ENCODE measurements around the gene THBS2.
"Not testable (repeated sequence)": the region's sequence is repeated elsewhere in the genome, so short reads cannot be mapped to it uniquely, and the experiment has no call there.

Gene THBS2

DNA sequence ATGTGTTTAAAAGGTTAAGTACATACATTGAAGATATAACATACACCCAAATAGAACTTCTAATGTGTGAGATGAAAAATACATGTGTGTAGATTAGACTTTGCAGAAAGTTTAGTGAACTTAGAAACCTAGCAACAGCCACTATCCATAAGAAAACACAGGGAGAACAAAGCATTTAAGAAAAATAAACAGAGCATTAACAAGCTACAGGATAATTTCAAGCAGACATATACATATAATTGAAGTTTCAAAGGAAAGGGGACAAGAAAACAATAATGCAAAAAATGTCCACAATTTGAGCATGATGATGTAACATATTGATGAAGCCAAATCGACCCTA is 18.2 kb upstream of the THBS2 start:
- DNase-seq (ENCODE audit: low spot score), result no peak

DNA sequence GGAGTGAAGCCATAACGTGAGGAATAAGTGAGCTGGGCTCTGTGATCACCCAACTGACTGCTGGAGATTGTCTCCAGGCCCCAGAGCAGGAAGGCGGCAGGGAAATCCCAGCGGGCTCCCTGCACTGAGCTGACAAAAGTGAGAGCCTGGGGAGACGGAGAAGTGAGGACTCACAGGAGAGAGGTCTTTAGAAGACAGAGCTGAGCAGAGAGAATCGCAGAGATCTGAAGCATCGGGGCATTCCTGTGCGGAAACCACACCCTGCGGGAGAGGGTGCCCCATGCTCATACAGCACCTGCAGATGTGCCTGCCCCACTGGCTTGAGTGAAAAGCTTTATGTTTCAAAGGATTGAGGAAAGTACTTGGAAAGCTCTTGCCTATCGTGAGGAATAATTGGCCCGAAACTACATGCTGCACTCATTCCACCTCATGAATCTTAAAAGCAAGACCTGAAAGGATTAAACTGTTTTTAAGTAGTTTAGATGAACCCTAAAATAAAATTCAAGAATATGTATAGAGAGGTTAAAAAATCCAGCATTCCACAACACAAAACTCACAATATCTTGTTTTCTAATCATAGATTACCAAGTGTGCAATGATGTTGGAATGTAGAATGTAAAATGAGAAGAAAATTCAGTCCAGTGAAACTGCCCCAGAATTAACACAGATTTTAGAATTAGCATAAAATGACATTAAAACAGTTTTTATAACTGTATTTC is 17.7 kb upstream of the THBS2 start:
- no peak for DNase-seq (ENCODE audit: low spot score)

DNA sequence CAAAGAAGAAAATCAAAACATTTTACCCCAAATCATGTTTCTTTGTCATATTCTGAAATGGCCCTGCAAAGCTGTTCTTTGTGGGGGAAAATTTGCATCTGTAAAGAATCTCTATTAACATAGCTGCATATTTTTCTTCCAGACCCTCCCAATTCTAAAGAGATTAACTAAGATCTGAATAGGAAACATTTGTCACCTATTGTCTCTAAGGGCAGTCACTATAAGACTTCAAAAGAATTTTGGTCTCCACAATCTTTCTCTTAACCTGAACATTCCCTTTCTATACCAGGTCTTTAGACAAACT is 16.4 kb upstream of the THBS2 start:
- not testable (repeated sequence) for DNase-seq (ENCODE audit: low spot score)

DNA sequence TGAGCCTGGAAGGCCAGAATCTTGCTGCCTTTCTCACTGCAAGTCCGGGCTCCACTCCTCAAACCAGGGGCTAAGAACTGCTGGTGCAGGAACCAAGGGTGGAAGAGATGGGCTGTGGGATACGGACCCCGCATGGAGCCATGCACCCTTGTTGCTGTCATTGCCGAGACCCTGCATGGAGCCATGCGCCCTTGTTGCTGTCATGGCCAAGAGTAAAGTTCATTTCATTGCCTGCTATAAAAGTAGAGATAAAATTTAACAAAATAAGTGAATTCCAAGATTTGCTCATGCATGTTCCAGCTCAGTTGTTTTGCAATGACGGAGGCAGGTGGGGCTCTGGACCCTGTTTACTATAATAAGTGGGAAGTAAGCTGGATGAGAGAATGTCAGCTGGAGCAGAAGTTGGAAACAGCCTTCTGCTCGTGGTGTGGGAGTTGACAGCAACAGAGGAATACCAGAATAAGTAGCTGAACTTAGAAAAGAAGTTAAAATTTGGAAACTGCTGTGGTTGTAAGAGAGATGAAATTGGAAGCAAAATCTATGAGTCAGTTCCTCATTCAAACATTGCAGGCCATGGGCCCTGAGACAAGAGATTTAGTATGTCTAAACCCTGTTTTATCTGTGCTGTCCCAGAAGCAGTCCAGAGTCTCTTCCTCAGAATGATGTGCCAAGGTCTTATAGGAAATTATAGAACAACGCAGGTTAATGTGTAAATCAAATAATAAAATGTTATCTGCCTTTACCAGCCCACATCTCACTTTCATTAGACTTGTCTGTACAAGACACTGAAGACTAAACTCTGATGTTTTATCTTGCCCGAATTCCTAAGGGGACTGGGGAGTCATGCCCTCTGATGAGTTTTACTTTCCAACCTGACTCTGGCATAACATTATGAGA is 15.8 kb upstream of the THBS2 start:
- DNase-seq (ENCODE audit: low spot score), result no peak

DNA sequence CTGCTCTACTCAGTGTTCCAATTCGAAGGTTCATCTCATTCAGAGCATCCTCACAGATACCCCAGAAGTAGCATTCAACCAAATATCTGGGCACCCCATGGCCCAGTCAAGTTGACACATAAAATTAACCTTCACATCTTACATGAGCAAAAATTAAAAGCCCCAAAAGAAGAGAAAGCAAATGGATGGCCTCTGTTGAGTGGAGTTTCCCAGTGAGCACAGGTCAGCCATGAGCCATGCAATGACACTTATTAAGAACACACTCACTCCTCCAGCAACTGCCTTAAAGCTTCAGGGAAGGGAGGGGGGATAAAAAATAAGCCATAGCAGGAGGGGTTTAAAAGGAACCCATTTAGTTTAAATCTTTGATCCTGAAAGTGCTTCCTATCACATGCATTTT is 14.6 kb upstream of the THBS2 start:
- DNase-seq (ENCODE audit: low spot score), result no peak

DNA sequence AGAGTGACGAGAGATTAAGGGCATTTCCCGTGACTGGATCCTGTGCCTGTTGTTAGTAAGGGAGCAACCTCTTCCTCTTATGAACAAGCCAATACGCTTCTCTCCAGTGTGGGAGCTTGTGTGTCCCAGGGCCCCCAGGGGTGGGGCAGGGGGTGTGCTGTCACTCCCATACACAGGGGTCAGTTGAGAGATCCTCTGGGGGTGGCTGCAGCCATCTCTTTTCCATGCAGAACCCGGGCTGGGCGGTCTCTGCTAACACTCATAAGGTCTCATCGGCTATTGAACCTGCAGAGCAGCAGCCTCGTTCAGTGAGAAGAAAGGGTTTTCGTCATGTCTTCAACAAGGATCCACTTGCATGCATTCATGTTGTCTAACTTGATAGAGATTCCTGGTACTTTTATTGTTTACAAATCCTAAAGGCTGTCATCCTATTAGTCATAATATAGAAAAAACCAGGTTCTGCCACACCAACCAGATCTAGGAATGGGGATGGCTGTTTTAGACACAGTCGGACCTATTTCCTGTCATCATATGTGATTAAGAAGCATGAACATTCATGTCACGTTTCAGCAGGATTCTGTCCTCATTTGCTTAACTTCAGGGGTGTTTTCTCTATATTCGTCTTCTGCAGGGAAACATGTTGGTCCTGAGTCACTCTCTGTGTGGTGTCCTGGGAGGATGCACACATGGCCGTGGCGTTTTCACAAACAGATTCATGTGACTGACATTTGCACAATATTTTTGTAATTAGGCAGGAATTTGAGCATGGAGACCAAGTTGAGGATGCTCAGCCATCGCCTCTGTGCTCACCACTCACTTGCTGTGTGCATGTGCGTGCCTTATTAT is 13.3 kb upstream of the THBS2 start:
- DNase-seq (ENCODE audit: low spot score), result no peak

DNA sequence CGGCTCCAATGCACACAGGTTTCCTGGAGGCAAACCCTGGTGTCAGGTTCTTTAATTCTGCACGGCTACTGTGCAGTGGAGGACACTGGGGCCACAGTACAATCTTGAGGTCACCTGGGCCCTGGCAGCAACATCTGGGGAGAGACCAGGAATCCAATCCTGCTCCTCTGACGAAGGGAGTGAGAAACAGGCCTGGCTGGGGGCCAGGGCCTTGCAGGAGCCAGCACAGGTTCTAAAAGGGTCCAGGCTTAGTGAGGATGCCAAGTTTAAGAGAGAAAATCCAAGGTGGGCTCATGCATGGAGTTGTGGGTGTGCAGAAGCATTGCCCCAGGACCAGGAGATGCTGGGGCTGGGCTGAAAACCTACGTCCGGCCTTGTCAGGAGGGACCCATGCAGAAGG is 12.6 kb upstream of the THBS2 start:
- DNase-seq (ENCODE audit: low spot score), result no peak

DNA sequence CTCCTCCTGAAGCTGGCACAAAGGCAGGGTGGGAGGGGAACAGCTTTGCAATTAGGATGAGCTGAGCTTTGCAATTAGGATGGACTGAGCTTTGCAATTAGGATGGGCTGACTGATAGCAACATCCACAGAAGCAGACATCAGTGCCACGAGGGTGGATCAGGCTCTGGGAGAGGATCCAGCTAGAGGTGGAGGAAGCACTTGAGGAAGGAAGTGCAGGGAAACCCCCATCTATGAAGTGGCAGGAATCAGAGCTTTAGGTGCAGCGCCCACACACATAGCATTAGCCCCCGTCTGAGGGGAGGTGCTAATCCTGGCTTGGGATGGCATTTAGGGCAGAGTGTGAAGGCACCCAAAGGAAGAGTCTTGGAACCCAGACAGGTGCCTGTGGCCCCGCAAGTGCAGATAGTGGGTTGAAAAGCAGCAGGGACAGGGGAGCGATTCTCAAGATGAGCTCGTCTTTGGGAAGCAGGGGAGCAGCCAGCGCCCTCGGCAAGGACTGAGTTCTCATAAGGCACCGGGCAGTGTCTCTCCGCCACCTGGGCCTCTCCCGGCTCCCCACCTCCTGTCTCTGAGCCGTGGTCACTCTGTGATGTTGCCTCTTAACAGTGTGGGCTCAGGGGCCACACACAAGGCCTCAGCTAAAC is 12.0 kb upstream of the THBS2 start:
- DNase-seq (ENCODE audit: low spot score), result no peak

DNA sequence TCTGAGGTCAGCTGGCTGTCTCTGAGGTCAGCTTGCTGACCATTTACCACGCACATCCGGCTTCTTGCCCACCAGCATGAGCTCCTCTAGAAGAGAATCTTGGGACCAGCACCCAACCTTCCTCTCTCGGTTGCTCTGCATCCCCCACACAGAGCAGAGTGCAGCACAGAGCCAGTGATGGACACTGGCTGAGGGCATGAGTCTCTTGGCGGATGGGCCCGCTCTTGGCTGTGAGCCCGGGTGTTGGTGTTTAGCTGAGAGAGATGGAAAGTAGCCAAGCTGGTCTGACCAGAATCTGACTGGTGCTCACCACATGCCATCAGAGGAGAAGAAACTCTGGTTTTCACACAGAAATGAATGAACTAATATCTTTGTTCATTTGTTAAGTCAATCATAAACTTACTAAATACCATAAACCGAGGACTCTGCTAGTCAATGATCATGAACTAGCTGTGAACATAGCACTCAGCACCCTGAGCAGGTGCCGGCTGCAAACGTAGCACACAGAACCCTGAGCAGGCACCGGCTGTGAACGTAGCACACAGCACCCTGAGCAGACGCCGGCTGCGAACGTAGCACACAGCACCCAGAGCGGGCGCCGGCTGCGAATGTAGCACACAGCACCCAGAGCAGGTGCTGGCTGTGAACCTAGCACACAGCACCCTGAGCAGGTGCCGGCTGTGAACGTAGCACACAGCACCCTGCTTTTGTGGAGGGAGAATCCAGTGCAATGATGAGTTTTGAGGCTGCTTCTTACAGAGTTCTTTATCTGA is 10.4 kb upstream of the THBS2 start:
- no peak for DNase-seq (ENCODE audit: low spot score)

DNA sequence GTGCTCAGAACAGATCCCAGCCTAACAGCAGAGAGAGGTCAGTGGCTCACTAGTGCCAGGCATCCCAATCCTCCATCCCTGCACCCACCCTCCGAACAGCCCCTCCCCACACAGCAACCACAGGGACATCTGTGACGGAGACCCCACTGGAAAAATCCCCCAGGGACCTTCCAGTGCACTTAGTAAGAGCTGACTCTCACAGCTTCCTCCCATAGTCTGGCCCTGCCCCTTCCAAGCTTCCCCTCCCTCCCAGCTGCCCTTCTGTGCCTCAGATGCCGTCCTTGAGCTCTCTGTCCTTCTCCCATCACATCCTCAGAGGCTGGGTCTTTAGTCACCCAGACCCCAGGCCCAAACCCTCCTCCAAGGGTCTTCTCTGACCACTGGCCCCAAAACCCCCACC is 9.7 kb upstream of the THBS2 start:
- DNase-seq (ENCODE audit: low spot score), result no peak

DNA sequence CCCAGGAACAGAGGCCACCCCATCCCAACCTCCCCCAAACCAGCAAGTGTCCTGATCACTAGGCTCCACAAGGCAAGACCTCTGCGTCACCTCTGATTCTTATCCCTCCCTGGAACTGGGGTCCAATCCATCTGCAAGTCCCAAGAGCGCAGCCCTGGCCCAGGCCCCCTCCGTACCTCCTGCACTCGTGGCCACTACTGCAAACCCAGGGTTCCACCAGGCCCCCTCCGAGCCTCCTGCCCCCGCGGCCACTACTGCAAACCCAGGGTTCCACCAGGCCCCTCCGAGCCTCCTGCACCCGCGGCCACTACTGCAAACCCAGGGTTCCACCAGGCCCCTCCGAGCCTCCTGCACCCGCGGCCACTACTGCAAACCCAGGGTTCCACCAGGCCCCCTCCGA is 9.0 kb upstream of the THBS2 start:
- not testable (repeated sequence) for DNase-seq (ENCODE audit: low spot score)

DNA sequence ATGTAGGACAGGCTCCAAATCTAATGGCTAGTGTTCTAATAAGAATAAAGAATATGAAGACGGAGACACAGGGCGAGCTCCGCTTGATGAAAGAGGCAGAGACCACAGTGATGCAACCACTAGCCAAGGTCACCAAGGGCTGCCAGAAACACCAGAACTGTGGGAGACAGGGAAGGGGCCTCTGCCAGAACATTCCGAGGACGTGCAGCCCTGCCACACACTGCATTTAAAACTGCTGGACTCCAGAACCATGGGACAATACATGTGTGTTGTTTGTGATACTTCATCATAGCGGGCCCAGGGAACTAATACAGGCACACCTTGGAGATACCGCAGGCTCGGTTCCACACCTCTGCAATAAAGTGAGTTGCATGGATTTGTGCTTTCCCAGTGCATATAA is 2.9 kb upstream of the THBS2 start:
- no peak for DNase-seq (ENCODE audit: low spot score)

DNA sequence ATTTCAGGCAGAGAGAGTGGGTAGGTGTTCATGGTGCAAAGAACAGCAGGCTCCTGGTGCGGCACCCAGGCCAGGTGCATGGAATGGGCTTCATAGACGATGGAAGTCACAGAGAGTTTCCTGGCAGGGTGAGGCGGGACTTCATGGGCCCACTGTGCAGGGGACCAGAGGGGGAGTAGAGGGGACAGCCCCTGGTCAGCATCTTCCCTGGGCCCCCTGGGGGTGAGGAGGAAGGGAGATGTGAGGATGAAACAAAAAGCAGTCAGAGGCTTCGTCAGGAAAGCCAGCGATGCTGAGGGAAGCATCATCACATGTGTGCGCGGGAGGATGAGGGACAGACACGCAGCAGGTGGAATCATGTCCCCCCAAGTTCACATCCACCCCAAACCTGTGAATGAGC is 2.4 kb upstream of the THBS2 start:
- no peak for DNase-seq (ENCODE audit: low spot score)

DNA sequence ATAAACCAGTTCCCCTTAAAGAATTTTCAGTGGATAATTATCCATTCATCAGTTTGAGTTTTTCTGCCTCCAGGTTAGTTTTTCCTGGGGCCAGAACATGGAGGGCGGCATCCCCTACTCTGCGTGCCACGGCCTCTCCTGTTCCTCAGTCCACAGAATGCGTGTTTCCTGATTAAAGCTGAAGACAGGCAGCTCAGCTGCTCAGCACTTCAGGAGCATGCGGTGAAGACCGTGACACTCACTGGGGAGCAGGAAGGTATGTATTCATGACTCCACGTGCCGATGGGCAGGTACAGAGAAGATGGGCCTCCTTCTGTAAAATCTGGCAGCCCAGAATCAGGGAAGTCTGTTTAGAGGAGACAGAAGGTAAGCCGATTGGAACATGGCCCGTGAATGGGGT is 2.0 kb upstream of the THBS2 start:
- DNase-seq (ENCODE audit: low spot score), result no peak

DNA sequence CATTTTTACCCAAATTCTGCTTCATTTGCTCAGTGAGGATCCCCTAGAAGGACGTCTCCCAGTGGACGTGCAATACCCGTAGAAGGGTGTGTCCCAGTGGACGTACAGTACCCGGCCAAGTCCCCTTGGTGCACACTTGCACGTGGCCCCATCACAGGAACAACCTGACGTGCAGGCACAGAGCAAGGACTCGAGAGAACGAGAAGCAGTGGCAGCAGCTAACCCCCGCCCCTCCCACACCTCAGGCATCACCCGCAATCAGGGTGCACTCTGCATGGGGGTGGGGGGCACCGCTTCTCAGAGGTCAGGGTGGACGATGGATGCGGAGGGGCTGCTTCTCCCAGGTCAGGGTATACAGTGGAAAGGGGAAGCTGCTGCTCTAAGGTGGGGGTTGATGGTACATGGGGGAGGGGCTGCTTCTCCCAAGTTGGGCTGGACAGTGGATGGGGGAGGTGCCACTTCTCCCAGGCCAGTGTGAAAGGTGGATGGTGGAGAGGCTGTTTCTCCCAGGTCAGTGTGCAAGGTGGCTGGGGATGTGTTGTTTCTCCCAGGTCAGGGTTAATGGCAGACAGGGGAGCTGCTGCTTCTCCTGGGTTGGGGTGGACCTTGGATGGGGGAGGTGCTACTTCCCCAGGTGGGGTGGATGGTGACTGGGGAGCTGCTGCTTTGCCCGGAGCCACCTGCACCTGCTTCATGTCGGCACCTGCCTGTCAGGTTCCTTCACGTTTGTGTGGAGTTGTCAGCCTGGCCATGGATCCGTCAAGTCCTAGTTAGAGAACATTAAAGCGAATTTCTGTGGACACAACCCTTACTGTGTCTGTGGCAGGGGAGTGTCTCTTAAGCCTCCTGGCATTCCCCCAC is 1.0 kb upstream of the THBS2 start:
- DNase-seq (ENCODE audit: low spot score), result no peak

DNA sequence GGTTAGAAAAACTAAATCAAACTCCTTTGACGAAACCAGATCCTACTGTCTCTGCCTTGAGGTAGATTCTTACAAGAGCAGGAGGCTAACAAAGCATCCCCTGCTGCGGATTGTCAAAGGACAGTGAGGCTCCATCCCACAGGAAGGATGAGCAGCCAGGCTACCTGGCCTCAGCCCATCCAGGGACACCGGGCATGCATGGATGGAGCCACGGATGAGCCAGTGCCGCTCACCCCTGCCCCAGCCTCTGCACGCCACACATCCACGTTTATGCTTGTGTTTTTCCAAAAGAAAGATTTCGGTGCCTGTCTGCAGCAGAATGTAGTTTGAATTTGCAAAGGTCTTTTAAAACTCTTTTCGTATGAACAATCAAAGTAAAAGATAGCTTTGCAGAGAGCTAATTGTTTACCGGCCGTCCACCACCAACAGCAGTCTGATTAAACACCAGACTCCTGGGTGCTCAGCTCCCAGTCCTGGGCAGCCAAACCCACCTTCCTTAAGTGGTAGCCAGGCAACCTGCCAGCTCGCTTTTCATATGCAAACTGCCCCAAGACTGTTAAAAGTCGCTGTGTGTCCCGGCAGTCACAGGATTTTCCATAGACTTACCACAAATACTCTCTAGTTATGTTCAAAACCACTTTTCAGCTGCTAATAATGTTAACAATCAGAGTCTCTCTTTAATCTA is 999 bp downstream of the THBS2 start:
- DNase-seq (ENCODE audit: low spot score), result no peak

DNA sequence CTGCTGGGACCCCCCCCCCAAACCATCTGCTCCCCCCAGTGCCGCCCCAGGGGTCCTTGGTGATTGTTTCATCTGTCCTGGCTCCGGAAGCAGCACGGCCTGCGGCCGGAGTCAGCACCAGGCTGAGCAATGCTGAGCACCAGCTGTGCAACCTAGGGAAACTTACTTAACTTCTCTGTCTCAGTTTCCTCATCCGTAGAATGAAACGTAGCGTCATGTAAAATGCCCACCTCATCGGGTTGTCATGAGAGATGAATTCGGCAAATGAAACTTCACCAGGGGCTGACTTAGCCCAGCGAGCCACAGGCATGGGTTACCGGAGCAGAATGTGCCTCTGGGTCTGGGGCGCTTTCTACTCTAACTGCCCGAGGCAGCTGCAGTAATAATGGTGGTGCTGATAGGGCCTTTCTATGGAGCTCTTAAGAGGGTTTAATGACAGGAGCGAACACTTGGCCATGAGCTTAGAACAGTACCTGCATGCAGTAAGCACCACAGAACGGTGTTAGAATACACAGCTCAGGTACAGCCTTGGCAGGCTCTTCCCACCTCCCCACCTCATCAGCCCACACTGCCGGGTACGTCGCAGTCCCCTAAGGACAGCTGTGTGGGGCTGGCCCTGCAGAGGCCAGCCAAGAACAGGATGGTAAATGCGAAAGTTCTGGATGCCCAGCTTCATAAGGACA is 1.7 kb downstream of the THBS2 start:
- no peak for DNase-seq (ENCODE audit: low spot score)

DNA sequence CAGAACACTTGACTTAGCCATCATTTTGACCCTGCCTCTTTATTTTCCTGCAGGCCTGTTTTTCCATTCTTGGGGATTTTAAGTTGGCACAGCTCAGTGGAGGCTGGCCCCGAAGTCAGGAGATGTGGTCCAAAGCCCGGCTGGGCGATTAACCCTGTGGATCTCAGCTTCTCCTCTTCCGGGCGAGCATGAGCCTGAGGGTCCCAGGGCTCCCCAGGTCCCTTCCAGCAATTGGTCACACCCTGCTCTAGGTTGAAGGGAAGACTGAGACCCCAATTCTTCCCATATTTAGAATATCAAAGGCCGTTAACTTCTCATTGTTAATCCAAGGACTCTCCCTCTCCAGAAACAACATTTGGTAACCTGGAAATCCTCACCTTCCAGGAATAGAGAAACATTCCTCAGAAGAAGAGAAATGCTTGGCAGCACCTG is 2.3 kb downstream of the THBS2 start:
- DNase-seq (ENCODE audit: low spot score), result no peak

DNA sequence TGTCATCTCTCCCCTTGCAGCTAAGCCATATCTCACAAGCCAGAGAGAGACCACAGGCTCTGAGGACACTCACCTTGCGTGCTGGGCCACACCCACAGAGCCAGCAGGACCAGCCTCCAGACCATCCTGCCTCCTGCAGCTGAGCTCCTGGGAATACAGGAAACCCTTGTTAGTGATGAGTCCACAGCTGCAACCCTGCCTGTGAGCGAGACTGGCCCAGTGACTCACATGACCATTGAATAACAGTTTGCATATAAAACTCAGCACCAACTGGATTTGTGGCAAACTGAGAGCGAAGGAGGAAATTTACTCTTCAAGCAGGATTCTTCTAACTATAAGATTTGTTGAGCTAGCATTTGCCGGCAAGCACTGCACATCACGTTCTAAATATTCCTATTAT is 3.0 kb downstream of the THBS2 start:
- no peak for DNase-seq (ENCODE audit: low spot score)

Measured in activated CD4-positive, alpha-beta T cell treated with anti-CD3 and anti-CD28 coated beads, Interleukin-2, Interleukin-4, amounts not matched to agents 100 ng/mL and 50 ng/mL, durations not matched to agents 16 hours and 8 hours (primary cell).